ENCODE results near the gene EMID1. TPM values are rescaled to one million over a fixed set of nuclear protein-coding genes. Genes with fewer than 3 reads are reported as not detected.

The EMID1 gene
- total and polyA plus RNA-seq, 8 donors, result 6.2 to 16.8 (median 10.0) TPM

- 85 to 90% methylated on average over 19 of the region's 19 CpGs for WGBS, 2 donors
- TF ChIP-seq CTCF (IDR thresholded peaks at IDR 0.05), result no peak
- FAIRE-seq (no peak), DNase-seq (no peak), ATAC-seq (no peak)
- H3K27ac ChIP-seq, result no peak overlapping the region
- intact Hi-C loops (cut with DNase I), result no loop called here
- no peak overlapping the region for H3K4me3 ChIP-seq
- no peaks in the 10 kb centered on the region for H3K4me1 ChIP-seq
- no peaks in the 10 kb centered on the region for H3K36me3 ChIP-seq
- no peaks in the 10 kb centered on the region for H3K27me3 ChIP-seq
- H3K9me3 ChIP-seq, result no peaks in the 10 kb centered on the region
Observed at GRCh38 chr22:29183971-29184848, 21.5 kb upstream of the EMID1 start.

GRCh38 chr22:29184849-29185490 lies 20.7 kb upstream of the EMID1 start:
- no peaks in the 10 kb centered on the region for H3K9me3 ChIP-seq
- no peak for FAIRE-seq
- H3K4me1 ChIP-seq, result no peaks in the 10 kb centered on the region
- H3K27me3 ChIP-seq, result no peaks in the 10 kb centered on the region
- no peak for DNase-seq
- 84 to 88% methylated on average over 12 of the region's 12 CpGs for WGBS, 2 donors
- no peak for ATAC-seq
- no peaks in the 10 kb centered on the region for H3K36me3 ChIP-seq
- no peak for TF ChIP-seq CTCF (IDR thresholded peaks at IDR 0.05)
- no peak overlapping the region for H3K4me3 ChIP-seq
- no peak overlapping the region for H3K27ac ChIP-seq
- intact Hi-C loops (cut with DNase I), result no loop called here

GRCh38 chr22:29186302-29186701 lies 19.4 kb upstream of the EMID1 start:
- no peak for FAIRE-seq
- no peaks in the 10 kb centered on the region for H3K36me3 ChIP-seq
- no peaks in the 10 kb centered on the region for H3K9me3 ChIP-seq
- no peak overlapping the region for H3K4me3 ChIP-seq
- H3K4me1 ChIP-seq, result no peaks in the 10 kb centered on the region
- no peak for ATAC-seq
- H3K27ac ChIP-seq, result no peak overlapping the region
- TF ChIP-seq CTCF (IDR thresholded peaks at IDR 0.05), result no peak
- intact Hi-C loops (cut with DNase I), result no loop called here
- WGBS, 2 donors, result 93 to 100% methylated on average over 1 of the region's 1 CpG
- H3K27me3 ChIP-seq, result no peaks in the 10 kb centered on the region
- no peak for DNase-seq

GRCh38 chr22:29187831-29188230 lies 17.9 kb upstream of the EMID1 start:
- Histone ChIP-seq H3K36me3 (no peaks in the 10 kb centered on the region), H3K27me3 (no peaks in the 10 kb centered on the region), H3K4me3 (no peak overlapping the region), H3K4me1 (no peaks in the 10 kb centered on the region), H3K9me3 (no peaks in the 10 kb centered on the region), H3K27ac (no peak overlapping the region)
- ATAC-seq (no peak), FAIRE-seq (no peak), DNase-seq (no peak)
- WGBS, 2 donors, result 81 to 89% methylated on average over 7 of the region's 7 CpGs
- no peak for TF ChIP-seq CTCF (IDR thresholded peaks at IDR 0.05)
- intact Hi-C loops (cut with DNase I), result no loop called here

GRCh38 chr22:29190051-29190450 lies 15.6 kb upstream of the EMID1 start:
- Histone ChIP-seq H3K4me1 (no peaks in the 10 kb centered on the region), H3K36me3 (no peaks in the 10 kb centered on the region), H3K9me3 (no peaks in the 10 kb centered on the region), H3K4me3 (no peak overlapping the region), H3K27me3 (no peaks in the 10 kb centered on the region), H3K27ac (no peak overlapping the region)
- no peak for ATAC-seq
- intact Hi-C loops (cut with DNase I), result no loop called here
- no peak for TF ChIP-seq CTCF (IDR thresholded peaks at IDR 0.05)
- WGBS, 2 donors, result 84 to 92% methylated on average over 8 of the region's 8 CpGs
- no peak for FAIRE-seq
- no peak for DNase-seq
